Measurements from ENCODE around the gene SYNJ2.

The SYNJ2 gene

DNA sequence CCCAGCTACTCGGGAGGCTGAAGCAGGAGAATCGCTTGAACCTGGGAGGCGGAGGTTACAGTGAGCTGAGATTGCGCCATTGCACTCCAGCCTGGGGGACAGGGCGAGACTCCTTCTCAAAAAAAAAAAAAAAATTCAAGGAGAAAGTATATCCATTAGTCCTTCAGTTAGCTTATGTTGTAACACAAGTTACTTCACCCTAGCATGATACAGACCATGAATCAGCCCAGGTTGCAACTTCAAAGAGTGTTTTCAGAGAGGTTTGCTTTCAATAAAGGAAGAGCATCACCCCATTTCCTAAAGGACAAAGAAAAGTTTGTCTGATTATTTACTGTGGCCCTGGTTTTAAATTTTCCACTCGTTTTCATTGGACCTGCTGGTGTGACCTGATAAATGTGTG lies 113.4 kb downstream of the SYNJ2 start:
- peaks cover 81% of the 10 kb centered on the region for H3K36me3 ChIP-seq (ENCODE audit: control insufficient read depth, insufficient read depth, low read length)
- no peak overlapping the region for H3K27ac ChIP-seq (ENCODE audit: low read depth, low read length, severe bottlenecking)
- no peaks in the 10 kb centered on the region for H3K9me3 ChIP-seq (ENCODE audit: control insufficient read depth, low read length)
- 80 to 100% methylated on average over 1 to 2 of the region's 6 CpGs for WGBS, 2 experiments (ENCODE audit: insufficient coverage in 2 of 2)
- H3K4me3 ChIP-seq (ENCODE audit: extremely low read depth, insufficient read depth, low read length, poor library complexity, severe bottlenecking): no peak overlapping the region
- H3K4me1 ChIP-seq (ENCODE audit: control insufficient read depth, insufficient read depth, low read length, poor library complexity, severe bottlenecking): no peaks in the 10 kb centered on the region

DNA sequence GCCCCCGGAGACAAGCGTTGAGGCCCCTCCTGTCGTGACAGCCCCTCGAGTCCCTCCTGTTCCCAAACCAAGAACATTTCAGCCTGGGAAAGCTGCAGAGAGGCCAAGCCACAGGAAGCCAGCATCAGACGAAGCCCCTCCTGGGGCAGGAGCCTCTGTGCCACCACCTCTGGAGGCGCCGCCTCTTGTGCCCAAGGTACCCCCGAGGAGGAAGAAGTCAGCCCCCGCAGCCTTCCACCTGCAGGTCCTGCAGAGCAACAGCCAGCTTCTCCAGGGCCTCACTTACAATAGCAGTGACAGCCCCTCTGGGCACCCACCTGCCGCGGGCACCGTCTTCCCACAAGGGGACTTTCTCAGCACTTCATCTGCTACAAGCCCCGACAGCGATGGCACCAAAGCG lies 114.0 kb downstream of the SYNJ2 start:
- no peak overlapping the region for H3K27ac ChIP-seq (ENCODE audit: low read depth, low read length, severe bottlenecking)
- H3K4me3 ChIP-seq (ENCODE audit: extremely low read depth, insufficient read depth, low read length, poor library complexity, severe bottlenecking): no peak overlapping the region
- no peaks in the 10 kb centered on the region for H3K4me1 ChIP-seq (ENCODE audit: control insufficient read depth, insufficient read depth, low read length, poor library complexity, severe bottlenecking)
- 95 to 98% methylated on average over 12 of the region's 15 CpGs for WGBS, 2 experiments (ENCODE audit: insufficient coverage in 2 of 2)
- H3K9me3 ChIP-seq (ENCODE audit: control insufficient read depth, low read length): no peaks in the 10 kb centered on the region
- peaks cover 76% of the 10 kb centered on the region for H3K36me3 ChIP-seq (ENCODE audit: control insufficient read depth, insufficient read depth, low read length)

DNA sequence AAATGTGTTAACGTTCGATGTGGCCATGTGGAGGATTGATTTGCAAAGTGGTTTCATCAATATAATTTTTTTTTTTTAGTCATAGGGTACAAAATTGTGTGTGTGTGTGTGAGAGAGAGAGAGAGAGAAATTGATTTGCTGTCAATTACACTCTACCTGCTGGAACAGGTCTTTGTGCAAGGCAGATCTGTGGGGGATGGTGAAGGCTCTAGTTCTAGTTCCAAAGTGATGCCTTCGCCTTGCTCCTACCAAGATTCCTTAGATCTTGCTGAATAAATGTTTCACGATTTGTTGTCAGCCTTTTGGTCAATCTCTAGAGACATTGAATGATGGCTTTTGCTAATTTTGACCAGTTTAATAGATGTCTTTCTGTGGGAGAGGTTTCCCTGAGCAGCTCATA lies 121.6 kb downstream of the SYNJ2 start:
- 93 to 100% methylated on average over 2 of the region's 4 CpGs for WGBS, 2 experiments (ENCODE audit: insufficient coverage in 2 of 2)
- Histone ChIP-seq H3K4me3 (ENCODE audit: extremely low read depth, insufficient read depth, low read length, poor library complexity, severe bottlenecking) (no peak overlapping the region), H3K9me3 (ENCODE audit: control insufficient read depth, low read length) (no peaks in the 10 kb centered on the region), H3K27ac (ENCODE audit: low read depth, low read length, severe bottlenecking) (no peak overlapping the region), H3K4me1 (ENCODE audit: control insufficient read depth, insufficient read depth, low read length, poor library complexity, severe bottlenecking) (no peaks in the 10 kb centered on the region), H3K36me3 (ENCODE audit: control insufficient read depth, insufficient read depth, low read length) (peaks cover 13% of the 10 kb centered on the region)

DNA sequence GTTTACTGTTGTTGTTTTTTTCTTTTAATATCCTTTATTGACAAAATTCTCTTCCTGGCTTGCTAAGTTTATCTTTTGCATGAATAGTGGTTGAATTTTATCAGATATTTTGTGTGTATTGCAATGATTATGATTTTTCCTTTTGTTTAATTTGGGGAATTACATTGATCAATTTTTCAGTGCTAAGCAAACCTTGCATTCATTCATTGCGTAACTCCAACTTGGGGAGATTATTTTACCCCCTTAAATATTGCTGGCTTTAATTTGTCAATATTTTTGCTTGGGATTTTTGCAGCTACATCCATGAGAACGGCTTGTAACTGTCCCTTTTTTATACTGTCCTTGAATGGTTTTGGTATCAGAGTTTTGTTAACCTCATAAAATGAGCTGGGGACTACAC lies 123.0 kb downstream of the SYNJ2 start:
- Histone ChIP-seq H3K36me3 (ENCODE audit: control insufficient read depth, insufficient read depth, low read length) (peaks cover 28% of the 10 kb centered on the region), H3K4me3 (ENCODE audit: extremely low read depth, insufficient read depth, low read length, poor library complexity, severe bottlenecking) (no peak overlapping the region), H3K27ac (ENCODE audit: low read depth, low read length, severe bottlenecking) (no peak overlapping the region), H3K9me3 (ENCODE audit: control insufficient read depth, low read length) (no peaks in the 10 kb centered on the region), H3K4me1 (ENCODE audit: control insufficient read depth, insufficient read depth, low read length, poor library complexity, severe bottlenecking) (no peaks in the 10 kb centered on the region)
- WGBS, 2 experiments (ENCODE audit: insufficient coverage in 2 of 2): 83% methylated on average over 1 of the region's 2 CpGs; no CpG with 5 or more reads in 1 of the 2 experiments

DNA sequence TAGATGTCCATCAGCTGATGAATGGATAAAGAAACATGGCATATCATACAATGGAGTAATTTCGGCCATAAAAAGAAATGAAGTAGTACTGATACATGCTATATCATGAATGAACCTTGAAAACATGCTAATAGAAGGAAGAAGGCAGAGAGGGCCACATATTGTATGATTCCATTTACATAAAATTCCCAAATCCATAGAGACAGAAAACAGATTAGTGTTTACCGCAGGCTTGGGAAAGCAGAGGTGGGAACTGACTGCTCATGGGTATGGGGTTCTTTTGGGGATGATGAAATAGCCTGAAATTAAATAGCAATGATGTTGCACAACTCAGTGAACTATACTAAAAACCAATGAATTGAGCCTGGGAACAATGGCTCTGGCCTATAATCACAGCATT lies 128.1 kb downstream of the SYNJ2 start:
- WGBS, 2 experiments (ENCODE audit: insufficient coverage in 2 of 2): 83% methylated on average over 1 of the region's 2 CpGs; no CpG with 5 or more reads in 1 of the 2 experiments
- Histone ChIP-seq H3K27ac (ENCODE audit: low read depth, low read length, severe bottlenecking) (no peak overlapping the region), H3K36me3 (ENCODE audit: control insufficient read depth, insufficient read depth, low read length) (peaks cover 61% of the 10 kb centered on the region), H3K4me1 (ENCODE audit: control insufficient read depth, insufficient read depth, low read length, poor library complexity, severe bottlenecking) (no peaks in the 10 kb centered on the region), H3K9me3 (ENCODE audit: control insufficient read depth, low read length) (no peaks in the 10 kb centered on the region), H3K4me3 (ENCODE audit: extremely low read depth, insufficient read depth, low read length, poor library complexity, severe bottlenecking) (no peak overlapping the region)

DNA sequence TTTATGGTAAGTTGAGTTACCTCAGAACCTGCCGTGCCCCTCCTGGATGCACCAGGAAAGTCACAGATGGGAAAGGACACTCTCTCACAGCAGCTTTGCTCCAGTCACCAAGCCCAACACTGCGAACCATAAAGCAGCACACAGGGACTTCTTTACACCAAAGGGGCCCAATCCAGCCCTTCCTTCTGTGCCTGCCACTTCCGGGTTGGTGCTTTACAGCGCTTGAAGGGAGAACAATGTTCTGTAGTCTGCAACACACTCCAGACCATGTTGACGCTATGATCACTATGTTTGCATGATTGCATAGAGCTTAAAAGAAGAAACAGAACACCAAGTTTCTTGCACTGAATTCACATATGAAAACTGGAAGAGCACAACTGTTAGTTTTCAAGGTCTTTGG lies 129.3 kb downstream of the SYNJ2 start:
- no peak overlapping the region for H3K27ac ChIP-seq (ENCODE audit: low read depth, low read length, severe bottlenecking)
- no peak overlapping the region for H3K4me3 ChIP-seq (ENCODE audit: extremely low read depth, insufficient read depth, low read length, poor library complexity, severe bottlenecking)
- H3K9me3 ChIP-seq (ENCODE audit: control insufficient read depth, low read length): no peaks in the 10 kb centered on the region
- H3K4me1 ChIP-seq (ENCODE audit: control insufficient read depth, insufficient read depth, low read length, poor library complexity, severe bottlenecking): no peaks in the 10 kb centered on the region
- 85 to 91% methylated on average over 5 of the region's 5 CpGs for WGBS, 2 experiments (ENCODE audit: insufficient coverage in 2 of 2)
- H3K36me3 ChIP-seq (ENCODE audit: control insufficient read depth, insufficient read depth, low read length): peaks cover 71% of the 10 kb centered on the region

DNA sequence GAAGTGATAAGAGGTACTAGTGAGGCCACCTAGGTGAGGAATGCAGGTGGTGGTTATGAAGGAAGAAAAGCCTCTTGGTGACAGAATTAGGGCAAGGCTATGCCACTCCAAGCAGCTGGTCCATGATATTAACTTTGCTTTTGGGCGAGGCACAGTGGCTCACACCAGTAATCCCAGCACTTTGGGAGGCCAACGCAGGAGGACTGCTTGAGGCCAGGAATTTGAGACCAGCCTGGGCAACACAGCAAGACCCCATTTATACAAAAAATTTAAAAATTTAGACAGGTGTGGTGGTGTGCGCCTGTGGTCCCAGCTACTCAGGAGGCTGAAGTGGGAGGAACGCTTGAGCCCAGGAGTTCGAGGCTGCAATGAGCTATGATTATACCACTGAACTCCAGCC lies 130.3 kb downstream of the SYNJ2 start:
- Histone ChIP-seq H3K36me3 (ENCODE audit: control insufficient read depth, insufficient read depth, low read length) (peaks cover 74% of the 10 kb centered on the region), H3K4me3 (ENCODE audit: extremely low read depth, insufficient read depth, low read length, poor library complexity, severe bottlenecking) (no peak overlapping the region), H3K27ac (ENCODE audit: low read depth, low read length, severe bottlenecking) (no peak overlapping the region), H3K4me1 (ENCODE audit: control insufficient read depth, insufficient read depth, low read length, poor library complexity, severe bottlenecking) (no peaks in the 10 kb centered on the region), H3K9me3 (ENCODE audit: control insufficient read depth, low read length) (no peaks in the 10 kb centered on the region)
- 85 to 100% methylated on average over 4 of the region's 5 CpGs for WGBS, 2 experiments (ENCODE audit: insufficient coverage in 2 of 2)

DNA sequence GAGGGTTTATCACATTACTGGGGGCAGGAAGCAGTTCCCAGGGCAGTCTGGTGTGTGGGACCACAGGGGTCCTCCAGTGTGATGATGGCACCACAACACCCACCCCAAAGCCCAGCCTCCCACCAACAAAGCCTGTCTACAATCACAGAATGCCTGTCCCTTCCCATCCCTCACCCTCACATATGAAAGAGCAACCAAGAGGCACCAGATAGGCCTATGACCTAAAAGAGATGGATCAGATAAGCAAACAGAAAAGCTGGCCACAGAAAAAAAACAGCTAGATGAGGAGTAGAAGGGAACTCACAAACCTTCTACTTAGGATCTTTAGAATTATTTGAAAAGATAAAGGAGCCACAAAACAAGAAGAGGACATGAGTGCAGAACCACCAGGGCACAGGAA lies 132.1 kb downstream of the SYNJ2 start:
- no peak overlapping the region for H3K4me3 ChIP-seq (ENCODE audit: extremely low read depth, insufficient read depth, low read length, poor library complexity, severe bottlenecking)
- peaks cover 73% of the 10 kb centered on the region for H3K36me3 ChIP-seq (ENCODE audit: control insufficient read depth, insufficient read depth, low read length)
- H3K27ac ChIP-seq (ENCODE audit: low read depth, low read length, severe bottlenecking): no peak overlapping the region
- no peaks in the 10 kb centered on the region for H3K4me1 ChIP-seq (ENCODE audit: control insufficient read depth, insufficient read depth, low read length, poor library complexity, severe bottlenecking)
- no peaks in the 10 kb centered on the region for H3K9me3 ChIP-seq (ENCODE audit: control insufficient read depth, low read length)

DNA sequence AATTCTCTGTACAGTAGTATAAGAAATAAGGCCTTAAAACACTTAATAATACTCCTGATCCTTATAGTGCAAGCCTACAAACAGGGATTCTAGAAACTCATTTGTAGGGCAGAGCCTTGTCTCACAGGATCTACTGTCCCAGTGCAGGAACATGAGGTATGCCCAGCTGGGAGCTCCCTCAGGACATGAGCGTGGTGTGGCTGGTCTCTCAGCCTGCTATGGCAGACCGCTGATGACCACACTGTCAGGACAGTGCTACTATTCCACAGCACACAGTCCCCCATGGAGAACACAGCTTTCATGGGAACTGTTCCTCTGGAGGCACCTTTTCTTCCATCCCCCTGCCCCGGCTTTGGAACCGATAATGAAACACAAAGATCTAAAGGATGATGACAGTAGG lies 133.4 kb downstream of the SYNJ2 start:
- Histone ChIP-seq H3K27ac (ENCODE audit: low read depth, low read length, severe bottlenecking) (no peak overlapping the region), H3K9me3 (ENCODE audit: control insufficient read depth, low read length) (no peaks in the 10 kb centered on the region), H3K4me3 (ENCODE audit: extremely low read depth, insufficient read depth, low read length, poor library complexity, severe bottlenecking) (no peak overlapping the region), H3K36me3 (ENCODE audit: control insufficient read depth, insufficient read depth, low read length) (peaks cover 64% of the 10 kb centered on the region), H3K4me1 (ENCODE audit: control insufficient read depth, insufficient read depth, low read length, poor library complexity, severe bottlenecking) (no peaks in the 10 kb centered on the region)
- WGBS, 2 experiments (ENCODE audit: insufficient coverage in 2 of 2): 88 to 100% methylated on average over 1 to 2 of the region's 4 CpGs

DNA sequence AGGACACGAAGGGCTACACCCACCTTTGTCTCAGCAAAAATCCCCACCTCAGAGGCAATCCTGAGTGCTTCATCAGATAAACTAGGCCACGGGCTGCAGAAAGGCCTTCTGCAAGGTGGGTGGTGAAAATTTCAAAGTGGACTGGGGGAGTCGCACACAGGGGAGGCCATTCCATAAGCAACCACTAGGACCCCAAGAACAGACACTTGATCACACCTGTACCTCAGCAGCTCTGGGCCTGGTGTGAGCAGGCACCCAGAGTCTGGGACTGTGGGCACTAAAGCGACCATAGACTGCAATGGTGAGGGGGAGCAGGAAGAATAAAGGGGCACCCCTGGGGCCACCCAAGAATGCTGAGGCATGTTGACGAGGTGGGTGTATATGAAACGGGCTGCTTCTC lies 133.8 kb downstream of the SYNJ2 start:
- Histone ChIP-seq H3K36me3 (ENCODE audit: control insufficient read depth, insufficient read depth, low read length) (peaks cover 60% of the 10 kb centered on the region), H3K4me3 (ENCODE audit: extremely low read depth, insufficient read depth, low read length, poor library complexity, severe bottlenecking) (no peak overlapping the region), H3K9me3 (ENCODE audit: control insufficient read depth, low read length) (no peaks in the 10 kb centered on the region), H3K4me1 (ENCODE audit: control insufficient read depth, insufficient read depth, low read length, poor library complexity, severe bottlenecking) (no peaks in the 10 kb centered on the region), H3K27ac (ENCODE audit: low read depth, low read length, severe bottlenecking) (no peak overlapping the region)
- 92 to 94% methylated on average over 2 to 4 of the region's 6 CpGs for WGBS, 2 experiments (ENCODE audit: insufficient coverage in 2 of 2)

DNA sequence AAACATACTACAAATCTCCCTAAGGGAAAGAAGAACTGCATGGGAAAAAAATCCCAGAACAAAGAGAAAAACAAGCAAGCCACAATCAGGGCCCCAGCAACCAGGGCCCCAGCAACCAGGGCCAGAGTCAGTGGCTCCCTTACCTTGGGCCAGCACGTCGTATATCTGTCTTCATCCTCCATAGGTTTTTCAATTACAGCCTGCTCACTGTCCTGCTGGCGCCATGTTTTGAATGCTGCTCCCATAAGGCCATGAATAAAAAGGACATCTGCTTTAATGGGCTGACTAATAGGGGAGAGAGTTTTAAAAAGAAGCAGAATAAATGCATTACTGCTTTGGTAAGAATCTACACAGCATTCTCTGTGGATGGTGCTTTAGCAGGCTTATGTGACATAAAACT lies 137.2 kb downstream of the SYNJ2 start:
- peaks cover 37% of the 10 kb centered on the region for H3K36me3 ChIP-seq (ENCODE audit: control insufficient read depth, insufficient read depth, low read length)
- WGBS, 2 experiments (ENCODE audit: insufficient coverage in 2 of 2): 100% methylated on average over 2 of the region's 3 CpGs; no CpG with 5 or more reads in 1 of the 2 experiments
- no peaks in the 10 kb centered on the region for H3K4me1 ChIP-seq (ENCODE audit: control insufficient read depth, insufficient read depth, low read length, poor library complexity, severe bottlenecking)
- H3K9me3 ChIP-seq (ENCODE audit: control insufficient read depth, low read length): no peaks in the 10 kb centered on the region
- H3K27ac ChIP-seq (ENCODE audit: low read depth, low read length, severe bottlenecking): no peak overlapping the region
- H3K4me3 ChIP-seq (ENCODE audit: extremely low read depth, insufficient read depth, low read length, poor library complexity, severe bottlenecking): no peak overlapping the region

DNA sequence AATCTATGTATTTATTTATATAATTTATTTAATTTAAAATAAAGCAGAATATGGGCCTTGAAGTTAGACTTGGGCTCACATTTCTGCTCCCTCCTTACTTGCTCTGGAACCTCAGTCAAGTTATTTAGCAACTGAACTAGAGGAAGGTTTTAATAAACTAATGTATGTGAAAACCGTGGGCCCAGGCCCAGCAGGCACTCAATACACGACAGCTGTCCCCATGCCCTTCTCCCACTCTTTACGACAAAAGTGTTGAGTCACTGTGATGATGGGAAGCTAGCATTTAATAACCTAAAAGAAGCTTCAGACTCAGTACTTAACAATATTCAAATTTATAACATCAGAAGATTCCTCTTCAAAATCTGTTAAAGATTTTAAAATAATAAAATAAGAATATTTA lies 139.7 kb downstream of the SYNJ2 start:
- Histone ChIP-seq H3K4me1 (ENCODE audit: control insufficient read depth, insufficient read depth, low read length, poor library complexity, severe bottlenecking) (no peaks in the 10 kb centered on the region), H3K9me3 (ENCODE audit: control insufficient read depth, low read length) (no peaks in the 10 kb centered on the region), H3K4me3 (ENCODE audit: extremely low read depth, insufficient read depth, low read length, poor library complexity, severe bottlenecking) (no peak overlapping the region), H3K27ac (ENCODE audit: low read depth, low read length, severe bottlenecking) (no peak overlapping the region), H3K36me3 (ENCODE audit: control insufficient read depth, insufficient read depth, low read length) (peaks cover 34% of the 10 kb centered on the region)
- no CpG with 5 or more reads among the region's 3 CpGs for WGBS, 2 experiments (ENCODE audit: insufficient coverage in 2 of 2)
